Tibial artery (tissue), 4 donors: ENCODE results near the gene SOX15.

Experiments
- DNase-seq, 2 donors: peaks; one replicate each; pipeline ENCODE4 v3.0.0-alpha.2; 2019
- H3K27ac ChIP-seq, 2 donors: fragments of 200-600 bp; sonication (generic) in 1 of 2; 1 replicate in 1 of 2; 2 replicates in 1 of 2; pipeline ENCODE4 v1.5.1; 2018 to 2019; ENCODE audit warnings: mild to moderate bottlenecking in 1 of 2
- H3K27me3 ChIP-seq, 2 donors: fragments of 200-600 bp; sonication (generic) in 1 of 2; one replicate each; pipeline versions ENCODE4 v1.5.1 to v1.6.0; 2016 to 2019
- H3K36me3 ChIP-seq, 3 donors: fragments of 200-600 bp; sonication (generic) in 2 of 3; one replicate each; pipeline ENCODE4 v1.5.1; 2016 to 2019; ENCODE audit warnings: mild to moderate bottlenecking in 2 of 3
- H3K4me1 ChIP-seq, 4 donors: fragments of 200-600 bp; sonication (generic) in 2 of 4; 1 replicate in 3 of 4; 2 replicates in 1 of 4; pipeline ENCODE4 v1.5.1; 2016 to 2019
- H3K4me3 ChIP-seq, 2 donors: fragments of 200-600 bp; sonication (generic) in 1 of 2; 1 replicate in 1 of 2; 2 replicates in 1 of 2; pipeline ENCODE4 v1.5.1; 2018 to 2019; ENCODE audit warnings: mild to moderate bottlenecking in 2 of 2
- H3K9me3 ChIP-seq, 3 donors: fragments of 200-600 bp; sonication (generic) in 1 of 3; one replicate each; pipeline ENCODE4 v1.5.1; 2016 to 2019
- CTCF ChIP-seq, 2 experiments: fragments of 200-600 bp in 1 of 2; fragments of 450-650 bp in 1 of 2; IDR thresholded peaks; one replicate each; pipeline ENCODE4 v1.5.1; 2017 to 2019; ENCODE audit warnings: antibody characterized with exemption in 2 of 2, mild to moderate bottlenecking in 1 of 2, moderate library complexity in 1 of 2
- intact Hi-C: fragments of 100-400 bp; cut with DNase I; formaldehyde crosslinking; loops from one replicate; pipeline ENCODE4 v1.15.0; 2023; ENCODE audit warnings: low total_unique reads

The SOX15 gene

GRCh38 chr17:7589891-7590691, at the start of gene SOX15:
Gene SOX15 (minus strand): TSS chr17:7590094. CDS start chr17:7589676, 418 bp downstream.
- TF ChIP-seq CTCF (IDR thresholded peaks at IDR 0.05), result no peak
- Histone ChIP-seq H3K27ac (peak within 1 kb of the TSS; percentile 57 to 71), H3K4me3 (peak within 1 kb of the TSS; percentile 48 to 62), H3K4me1 (peaks cover 0 to 25% (median 17%) of the 10 kb centered on the region in 4 donors), H3K36me3 (peaks cover 40 to 62% (median 43%) of the 10 kb centered on the region in 3 donors), H3K9me3 (no peaks in the 10 kb centered on the region), H3K27me3 (no peaks in the 10 kb centered on the region)
- intact Hi-C loops, result loop anchor here (2.0 kb wide), 1 partner anchor 71 kb away; no protein-coding TSS in a partner anchor
- DNase-seq, result no peak

- Histone ChIP-seq H3K27me3 (peaks cover 0 to 3% of the 10 kb centered on the region in 2 donors), H3K4me1 (no peaks in the 10 kb centered on the region), H3K36me3 (no peaks in the 10 kb centered on the region), H3K4me3 (no peak overlapping the region), H3K27ac (no peak overlapping the region), H3K9me3 (no peaks in the 10 kb centered on the region)
- intact Hi-C loops, result no loop called here
- no peak for DNase-seq
- TF ChIP-seq CTCF (IDR thresholded peaks at IDR 0.05), result no peak
Measured at GRCh38 chr17:7636163-7636562, 46.3 kb upstream of the SOX15 start.

- Histone ChIP-seq H3K4me1 (no peaks in the 10 kb centered on the region), H3K4me3 (no peak overlapping the region), H3K27ac (no peak overlapping the region), H3K27me3 (peaks cover 0 to 3% of the 10 kb centered on the region in 2 donors), H3K36me3 (no peaks in the 10 kb centered on the region), H3K9me3 (no peaks in the 10 kb centered on the region)
- peak in 1 of 2 experiments; percentile 5 for TF ChIP-seq CTCF (IDR thresholded peaks at IDR 0.05)
- DNase-seq, result no peak
- intact Hi-C loops, result no loop called here
Measured at GRCh38 chr17:7634384-7634783, 44.5 kb upstream of the SOX15 start.

GRCh38 chr17:7633093-7633492, 43.2 kb upstream of the SOX15 start:
- H3K27ac ChIP-seq, result no peak overlapping the region
- no peaks in the 10 kb centered on the region for H3K36me3 ChIP-seq
- no peaks in the 10 kb centered on the region for H3K9me3 ChIP-seq
- H3K27me3 ChIP-seq, result peaks cover 0 to 3% of the 10 kb centered on the region in 2 donors
- no peak overlapping the region for H3K4me3 ChIP-seq
- intact Hi-C loops, result no loop called here
- DNase-seq, result no peak
- peaks cover 0 to 1% (median 0%) of the 10 kb centered on the region in 4 donors for H3K4me1 ChIP-seq
- no peak for TF ChIP-seq CTCF (IDR thresholded peaks at IDR 0.05)

- H3K9me3 ChIP-seq, result no peaks in the 10 kb centered on the region
- H3K27me3 ChIP-seq, result peaks cover 0 to 3% of the 10 kb centered on the region in 2 donors
- intact Hi-C loops, result no loop called here
- no peak overlapping the region for H3K4me3 ChIP-seq
- H3K27ac ChIP-seq, result no peak overlapping the region
- H3K4me1 ChIP-seq, result peaks cover 0 to 7% (median 2%) of the 10 kb centered on the region in 4 donors
- TF ChIP-seq CTCF (IDR thresholded peaks at IDR 0.05), result peak; percentile 16 to 21
- DNase-seq, result no peak
- no peaks in the 10 kb centered on the region for H3K36me3 ChIP-seq
Measured at GRCh38 chr17:7632492-7632894, 42.6 kb upstream of the SOX15 start.
